DOHH2 (cell line): Measurements from ENCODE around the gene TRMT112.

ENCODE experiments used
- EZH2phosphoT487 ChIP-seq: fragments of 200-600 bp; sonication (generic); IDR thresholded peaks from 2 replicates; pipeline ENCODE4 v1.6.1; 2017; ENCODE audit warnings: borderline replicate concordance, mild to moderate bottlenecking, antibody characterized with exemption, low read length, moderate library complexity, mixed read lengths
- TF ChIP-seq, protein P1 (sequence below): fragments of 200-600 bp; sonication (generic); IDR thresholded peaks from one replicate; pipeline ENCODE4 v1.5.1; 2014; ENCODE audit warnings: antibody characterized with exemption, mild to moderate bottlenecking, low read depth, low read length; ENCODE audit not compliant: poor library complexity, severe bottlenecking

DNA sequence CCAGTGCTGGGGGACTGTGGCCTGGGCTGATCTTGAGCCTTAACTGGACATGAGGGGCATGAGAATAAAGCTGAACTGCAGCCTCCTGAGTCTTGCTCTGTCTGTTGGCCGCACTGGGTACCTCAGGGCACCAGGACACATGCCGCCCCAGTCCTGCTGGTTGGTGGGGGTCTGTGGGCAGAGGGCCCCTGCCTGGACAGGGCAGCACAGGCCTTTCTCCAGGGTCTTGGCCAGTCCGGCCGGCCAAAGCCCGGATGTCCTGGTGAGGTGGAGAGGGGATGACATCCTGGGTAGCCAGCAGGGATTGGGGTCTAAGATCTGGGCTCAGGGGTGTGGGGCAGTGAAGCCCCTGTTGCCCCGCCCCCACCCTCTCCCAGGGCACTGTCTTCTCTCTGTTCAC is 40.1 kb upstream of the TRMT112 start:
- TF ChIP-seq, protein P1, sequence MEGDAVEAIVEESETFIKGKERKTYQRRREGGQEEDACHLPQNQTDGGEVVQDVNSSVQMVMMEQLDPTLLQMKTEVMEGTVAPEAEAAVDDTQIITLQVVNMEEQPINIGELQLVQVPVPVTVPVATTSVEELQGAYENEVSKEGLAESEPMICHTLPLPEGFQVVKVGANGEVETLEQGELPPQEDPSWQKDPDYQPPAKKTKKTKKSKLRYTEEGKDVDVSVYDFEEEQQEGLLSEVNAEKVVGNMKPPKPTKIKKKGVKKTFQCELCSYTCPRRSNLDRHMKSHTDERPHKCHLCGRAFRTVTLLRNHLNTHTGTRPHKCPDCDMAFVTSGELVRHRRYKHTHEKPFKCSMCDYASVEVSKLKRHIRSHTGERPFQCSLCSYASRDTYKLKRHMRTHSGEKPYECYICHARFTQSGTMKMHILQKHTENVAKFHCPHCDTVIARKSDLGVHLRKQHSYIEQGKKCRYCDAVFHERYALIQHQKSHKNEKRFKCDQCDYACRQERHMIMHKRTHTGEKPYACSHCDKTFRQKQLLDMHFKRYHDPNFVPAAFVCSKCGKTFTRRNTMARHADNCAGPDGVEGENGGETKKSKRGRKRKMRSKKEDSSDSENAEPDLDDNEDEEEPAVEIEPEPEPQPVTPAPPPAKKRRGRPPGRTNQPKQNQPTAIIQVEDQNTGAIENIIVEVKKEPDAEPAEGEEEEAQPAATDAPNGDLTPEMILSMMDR: no peak
- TF ChIP-seq EZH2phosphoT487: no peak
